ENCODE data around the gene EXO1. TPM values are rescaled to one million over a fixed set of nuclear protein-coding genes. Genes with fewer than 3 reads are reported as not detected.

The EXO1 gene
- total and polyA plus RNA-seq, 9 of the 15 experiments (the other 6 are each of a cell fraction or from before 2014, with no cell fraction given) = 36.0 to 125 (median 83.9) TPM

DNA sequence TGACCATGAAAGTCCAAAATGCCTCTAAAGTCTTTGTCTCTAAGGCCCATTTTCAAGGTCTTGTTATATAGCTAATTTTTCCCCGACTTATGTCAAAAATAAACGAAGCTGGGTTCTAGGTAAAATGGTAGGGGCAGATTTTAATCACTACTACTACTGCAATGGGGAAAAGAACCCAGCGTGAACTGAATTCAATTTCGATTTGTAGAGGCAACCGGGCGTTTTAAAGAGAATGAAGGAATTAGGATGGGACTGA, 536 bp upstream of the EXO1 start (continued):
- TF ChIP-seq, protein P1, sequence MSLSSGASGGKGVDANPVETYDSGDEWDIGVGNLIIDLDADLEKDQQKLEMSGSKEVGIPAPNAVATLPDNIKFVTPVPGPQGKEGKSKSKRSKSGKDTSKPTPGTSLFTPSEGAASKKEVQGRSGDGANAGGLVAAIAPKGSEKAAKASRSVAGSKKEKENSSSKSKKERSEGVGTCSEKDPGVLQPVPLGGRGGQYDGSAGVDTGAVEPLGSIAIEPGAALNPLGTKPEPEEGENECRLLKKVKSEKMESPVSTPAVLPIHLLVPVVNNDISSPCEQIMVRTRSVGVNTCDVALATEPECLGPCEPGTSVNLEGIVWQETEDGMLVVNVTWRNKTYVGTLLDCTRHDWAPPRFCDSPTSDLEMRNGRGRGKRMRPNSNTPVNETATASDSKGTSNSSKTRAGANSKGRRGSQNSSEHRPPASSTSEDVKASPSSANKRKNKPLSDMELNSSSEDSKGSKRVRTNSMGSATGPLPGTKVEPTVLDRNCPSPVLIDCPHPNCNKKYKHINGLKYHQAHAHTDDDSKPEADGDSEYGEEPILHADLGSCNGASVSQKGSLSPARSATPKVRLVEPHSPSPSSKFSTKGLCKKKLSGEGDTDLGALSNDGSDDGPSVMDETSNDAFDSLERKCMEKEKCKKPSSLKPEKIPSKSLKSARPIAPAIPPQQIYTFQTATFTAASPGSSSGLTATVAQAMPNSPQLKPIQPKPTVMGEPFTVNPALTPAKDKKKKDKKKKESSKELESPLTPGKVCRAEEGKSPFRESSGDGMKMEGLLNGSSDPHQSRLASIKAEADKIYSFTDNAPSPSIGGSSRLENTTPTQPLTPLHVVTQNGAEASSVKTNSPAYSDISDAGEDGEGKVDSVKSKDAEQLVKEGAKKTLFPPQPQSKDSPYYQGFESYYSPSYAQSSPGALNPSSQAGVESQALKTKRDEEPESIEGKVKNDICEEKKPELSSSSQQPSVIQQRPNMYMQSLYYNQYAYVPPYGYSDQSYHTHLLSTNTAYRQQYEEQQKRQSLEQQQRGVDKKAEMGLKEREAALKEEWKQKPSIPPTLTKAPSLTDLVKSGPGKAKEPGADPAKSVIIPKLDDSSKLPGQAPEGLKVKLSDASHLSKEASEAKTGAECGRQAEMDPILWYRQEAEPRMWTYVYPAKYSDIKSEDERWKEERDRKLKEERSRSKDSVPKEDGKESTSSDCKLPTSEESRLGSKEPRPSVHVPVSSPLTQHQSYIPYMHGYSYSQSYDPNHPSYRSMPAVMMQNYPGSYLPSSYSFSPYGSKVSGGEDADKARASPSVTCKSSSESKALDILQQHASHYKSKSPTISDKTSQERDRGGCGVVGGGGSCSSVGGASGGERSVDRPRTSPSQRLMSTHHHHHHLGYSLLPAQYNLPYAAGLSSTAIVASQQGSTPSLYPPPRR (CRISPR knock-in tag; IDR thresholded peaks at IDR 0.05; ENCODE audit: borderline replicate concordance) = no peak
- TF ChIP-seq MTA1 (IDR thresholded peaks at IDR 0.05; ENCODE audit: borderline replicate concordance) (no peak), ILK (tag; IDR thresholded peaks at IDR 0.05; ENCODE audit: borderline replicate concordance, low read depth) (no peak), ATF1 (CRISPR knock-in tag; IDR thresholded peaks at IDR 0.05) (no peak), ATF1 (tag; IDR thresholded peaks at IDR 0.05) (no peak), ZBED1 (IDR thresholded peaks at IDR 0.05) (no peak), NUFIP1 (IDR thresholded peaks at IDR 0.05; ENCODE audit: partially characterized antibody) (no peak), CHD2 (IDR thresholded peaks at IDR 0.05; ENCODE audit: low read depth, low read length) (no peak), PTBP1 (IDR thresholded peaks at IDR 0.05; ENCODE audit: low read depth, low read length) (no peak), FOXJ2 (tag; IDR thresholded peaks at IDR 0.05) (no peak), BRD4 (IDR thresholded peaks at IDR 0.05) (no peak), HMG20A (CRISPR knock-in tag; conservative IDR thresholded peaks at IDR 0.05) (0 out of 2 replicates have a peak, but pooled peaks have one; percentile 41), DPF2 (IDR thresholded peaks at IDR 0.05) (peak; percentile 65), SIN3A (IDR thresholded peaks at IDR 0.05; ENCODE audit: borderline replicate concordance in 2 of 2, control insufficient read depth in 1 of 2, low read depth in 2 of 2, low read length in 2 of 2) (no peak), MTF1 (CRISPR knock-in tag; IDR thresholded peaks at IDR 0.05; ENCODE audit: borderline replicate concordance) (no peak), ZBTB8A (IDR thresholded peaks at IDR 0.05; ENCODE audit: partially characterized antibody) (no peak), RFX5 (IDR thresholded peaks at IDR 0.05; ENCODE audit: low read depth, low read length) (no peak), ZNF124 (CRISPR knock-in tag; IDR thresholded peaks at IDR 0.05) (no peak), KLF6 (CRISPR knock-in tag; IDR thresholded peaks at IDR 0.05; ENCODE audit: borderline replicate concordance) (peak; percentile 29; the same call in 1 of the 2 replicates), CBFA2T2 (conservative IDR thresholded peaks at IDR 0.05) (no peak)
- TF ChIP-seq, protein P2, sequence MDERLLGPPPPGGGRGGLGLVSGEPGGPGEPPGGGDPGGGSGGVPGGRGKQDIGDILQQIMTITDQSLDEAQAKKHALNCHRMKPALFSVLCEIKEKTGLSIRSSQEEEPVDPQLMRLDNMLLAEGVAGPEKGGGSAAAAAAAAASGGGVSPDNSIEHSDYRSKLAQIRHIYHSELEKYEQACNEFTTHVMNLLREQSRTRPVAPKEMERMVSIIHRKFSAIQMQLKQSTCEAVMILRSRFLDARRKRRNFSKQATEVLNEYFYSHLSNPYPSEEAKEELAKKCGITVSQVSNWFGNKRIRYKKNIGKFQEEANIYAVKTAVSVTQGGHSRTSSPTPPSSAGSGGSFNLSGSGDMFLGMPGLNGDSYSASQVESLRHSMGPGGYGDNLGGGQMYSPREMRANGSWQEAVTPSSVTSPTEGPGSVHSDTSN (CRISPR knock-in tag; IDR thresholded peaks at IDR 0.05; ENCODE audit: low read depth) = no peak
- TF ChIP-seq, protein P2 (tag; conservative IDR thresholded peaks at IDR 0.05; ENCODE audit: low read depth) = no peak
- TF ChIP-seq, protein P3, sequence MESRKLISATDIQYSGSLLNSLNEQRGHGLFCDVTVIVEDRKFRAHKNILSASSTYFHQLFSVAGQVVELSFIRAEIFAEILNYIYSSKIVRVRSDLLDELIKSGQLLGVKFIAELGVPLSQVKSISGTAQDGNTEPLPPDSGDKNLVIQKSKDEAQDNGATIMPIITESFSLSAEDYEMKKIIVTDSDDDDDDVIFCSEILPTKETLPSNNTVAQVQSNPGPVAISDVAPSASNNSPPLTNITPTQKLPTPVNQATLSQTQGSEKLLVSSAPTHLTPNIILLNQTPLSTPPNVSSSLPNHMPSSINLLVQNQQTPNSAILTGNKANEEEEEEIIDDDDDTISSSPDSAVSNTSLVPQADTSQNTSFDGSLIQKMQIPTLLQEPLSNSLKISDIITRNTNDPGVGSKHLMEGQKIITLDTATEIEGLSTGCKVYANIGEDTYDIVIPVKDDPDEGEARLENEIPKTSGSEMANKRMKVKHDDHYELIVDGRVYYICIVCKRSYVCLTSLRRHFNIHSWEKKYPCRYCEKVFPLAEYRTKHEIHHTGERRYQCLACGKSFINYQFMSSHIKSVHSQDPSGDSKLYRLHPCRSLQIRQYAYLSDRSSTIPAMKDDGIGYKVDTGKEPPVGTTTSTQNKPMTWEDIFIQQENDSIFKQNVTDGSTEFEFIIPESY (CRISPR knock-in tag; IDR thresholded peaks at IDR 0.05) = no peak
